Measurements from ENCODE around the gene CMYA5. TPM values are rescaled to one million over a fixed set of nuclear protein-coding genes. Genes with fewer than 3 reads are reported as not detected.

The CMYA5 gene
- total and polyA plus RNA-seq, 9 of the 15 experiments (the other 6 are each of a cell fraction or from before 2014, with no cell fraction given) = 0.18 to 1.1 (median 0.32) TPM

GRCh38 chr5:79829260-79829659, 139.6 kb downstream of the CMYA5 start:
- Histone ChIP-seq H3K27me3 (ENCODE audit: control insufficient read depth in 2 of 2, insufficient read depth in 2 of 2, low read length in 2 of 2) (peaks cover 2 to 6% of the 10 kb centered on the region in 2 experiments; a peak in 1 of 5 replicates), H2AFZ (ENCODE audit: low read depth, low read length) (peak overlapping the region; percentile 19), H3K27ac (ENCODE audit: extremely low read depth, low read depth, low read length) (no peak overlapping the region), H3K36me3 (ENCODE audit: control insufficient read depth, insufficient read depth, low read length) (no peaks in the 10 kb centered on the region), H3K4me3 (no peak overlapping the region), H3K4me2 (ENCODE audit: insufficient read depth, low read length) (no peak overlapping the region), H3K9me1 (ENCODE audit: control insufficient read depth, insufficient read depth, low read length) (no peaks in the 10 kb centered on the region), H3K9me3 (replicated peaks; ENCODE audit: control insufficient read depth, insufficient read depth, low read depth, low read length) (no peaks in the 10 kb centered on the region), H3K9ac (ENCODE audit: insufficient read depth in 1 of 2, low read depth in 2 of 2, low read length in 2 of 2) (peak overlapping the region in 1 of 2 experiments; percentile 47; a peak in 1 of 4 replicates), H3K4me1 (replicated peaks in 1 of 2; ENCODE audit: control insufficient read depth in 2 of 2, insufficient read depth in 2 of 2, low read length in 2 of 2) (peaks cover 3 to 10% of the 10 kb centered on the region in 2 experiments; a peak in 3 of 5 replicates), H4K20me1 (replicated peaks; ENCODE audit: control insufficient read depth, insufficient read depth, low read length) (no peaks in the 10 kb centered on the region), H3K79me2 (ENCODE audit: control insufficient read depth, insufficient read depth, low read length) (no peaks in the 10 kb centered on the region)
- intact Hi-C loops (cut with micrococcal nuclease) = no loop called here
- ChIA-PET POLR2A (interaction anchor here (0.6 to 1.4 kb wide), 4 partner anchors 9 to 43 kb away, joined by 3 to 5 read pairs (median 4); no protein-coding TSS in a partner anchor), CTCF (ENCODE audit: low intra/inter-chr PET ratio) (no interaction called here)
- FAIRE-seq (peak; percentile 73), DNase-seq (ENCODE audit: extremely low read depth in 1 of 4, low spot score in 3 of 4) (peak in 1 of 4 experiments; percentile 57), ATAC-seq (peak; percentile 90)
- in situ Hi-C loops (cut with MboI) = no loop called here
- peak; percentile 30; the same call in 1 of the 2 replicates for TF ChIP-seq SMC3 (conservative IDR thresholded peaks at IDR 0.05; ENCODE audit: insufficient read depth, low read depth, low read length)
- no peak for TF ChIP-seq ZNF512 (tag; IDR thresholded peaks at IDR 0.05)
- no peak for TF ChIP-seq FOXP1 (CRISPR knock-in tag; IDR thresholded peaks at IDR 0.05)
- TF ChIP-seq CTCF (IDR thresholded peaks at IDR 0.05 in 2 of 3, conservative IDR thresholded peaks at IDR 0.05 in 1 of 3; ENCODE audit: insufficient read depth in 2 of 3, low read depth in 1 of 3, low read length in 3 of 3) = peak; percentile 50 to 61 (median 57)
- TF ChIP-seq TCFL5 (CRISPR knock-in tag; conservative IDR thresholded peaks at IDR 0.05) = no peak
- no peak for TF ChIP-seq ZNF57 (CRISPR knock-in tag; IDR thresholded peaks at IDR 0.05)
- TF ChIP-seq RAD21 (CRISPR knock-in tag; conservative IDR thresholded peaks at IDR 0.05 in 1 of 2, IDR thresholded peaks at IDR 0.05 in 1 of 2) = peak in 1 of 2 experiments; percentile 44; a peak in 2 of 4 replicates
- TF ChIP-seq CTBP1 (IDR thresholded peaks at IDR 0.05; ENCODE audit: borderline replicate concordance) = peak; percentile 23; the same call in 1 of the 2 replicates
- TF ChIP-seq RCOR1 (IDR thresholded peaks at IDR 0.05; ENCODE audit: borderline replicate concordance in 1 of 2, low read depth in 2 of 2, low read length in 2 of 2) = peak in 1 of 2 experiments; percentile 62; a peak in 1 of 4 replicates
- no peak for TF ChIP-seq ETV6 (IDR thresholded peaks at IDR 0.05; ENCODE audit: borderline replicate concordance in 1 of 2, low read depth in 2 of 2, low read length in 1 of 2)
- no peak for TF ChIP-seq ETV6 (CRISPR knock-in tag; IDR thresholded peaks at IDR 0.05; ENCODE audit: borderline replicate concordance)
- TF ChIP-seq, protein P1, sequence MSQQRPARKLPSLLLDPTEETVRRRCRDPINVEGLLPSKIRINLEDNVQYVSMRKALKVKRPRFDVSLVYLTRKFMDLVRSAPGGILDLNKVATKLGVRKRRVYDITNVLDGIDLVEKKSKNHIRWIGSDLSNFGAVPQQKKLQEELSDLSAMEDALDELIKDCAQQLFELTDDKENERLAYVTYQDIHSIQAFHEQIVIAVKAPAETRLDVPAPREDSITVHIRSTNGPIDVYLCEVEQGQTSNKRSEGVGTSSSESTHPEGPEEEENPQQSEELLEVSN (IDR thresholded peaks at IDR 0.05; ENCODE audit: borderline replicate concordance in 1 of 2, extremely low read depth in 1 of 2, insufficient read depth in 1 of 2, insufficient read length in 1 of 2, low read depth in 1 of 2, low read length in 1 of 2, poor library complexity in 1 of 2, severe bottlenecking in 1 of 2) = no peak
- TF ChIP-seq EWSR1 (IDR thresholded peaks at IDR 0.05; ENCODE audit: borderline replicate concordance, low read depth, partially characterized antibody) = no peak
- BruUV-seq (replicated peaks) = no TSS peak
- 23% methylated on average over 9 of the region's 9 CpGs for WGBS (ENCODE audit: insufficient coverage, low coverage, missing lambda C conversion rate)

Data from K562 (cell line).